ENCODE data around the gene GPR156.

Gene GPR156

DNA sequence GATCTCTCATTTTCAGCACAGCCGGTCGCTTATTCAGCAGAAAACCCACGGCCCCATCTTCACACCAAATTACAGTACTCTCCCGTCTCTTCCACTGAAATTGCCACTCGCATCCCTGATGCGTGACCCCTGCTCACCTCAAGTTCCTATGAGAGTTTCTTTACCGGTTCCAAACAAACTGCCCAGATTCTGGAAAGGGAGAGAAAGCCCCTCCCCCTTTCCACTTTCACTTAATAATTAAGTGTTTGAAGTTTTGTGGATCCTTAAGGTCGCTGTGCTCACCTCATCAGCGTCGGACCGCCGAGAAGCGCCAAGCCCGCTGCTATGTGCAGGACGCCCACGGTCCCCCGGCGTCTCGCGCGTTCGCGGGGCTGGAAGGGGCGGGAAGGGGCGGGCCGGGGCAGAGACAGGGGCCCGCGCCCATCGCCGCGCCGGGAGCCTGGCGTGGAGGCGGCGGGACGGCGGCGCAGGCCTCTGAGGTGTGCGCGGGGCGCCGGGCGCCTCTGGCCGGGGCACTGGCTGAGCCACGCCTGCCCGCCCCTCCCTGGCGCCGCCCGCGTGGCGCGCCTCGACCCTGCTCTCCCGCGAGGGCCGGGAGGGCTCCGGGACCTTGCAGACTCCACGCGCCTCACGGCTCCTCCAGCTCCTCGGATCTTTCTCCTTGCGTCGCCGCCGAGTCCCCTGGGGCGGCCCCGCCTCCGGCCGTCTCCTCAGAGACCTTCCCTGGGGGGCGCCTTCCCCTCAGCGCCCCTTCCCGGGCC lies at the start of gene GPR156:
TSS of gene GPR156 (minus strand) at position 476 of the 761 bp plus-strand sequence. CDS start 41,124 bp downstream, outside the sequence.
- H3K4me3 ChIP-seq (ENCODE audit: insufficient read depth, low read length, poor library complexity, severe bottlenecking): no peak within 1 kb of the TSS
- no peaks in the 10 kb centered on the region for H3F3A ChIP-seq (ENCODE audit: insufficient read depth)
- no peaks in the 10 kb centered on the region for H3K9me2 ChIP-seq (replicated peaks; ENCODE audit: insufficient read depth, low read length)
- no peak within 1 kb of the TSS for H2AFZ ChIP-seq (ENCODE audit: low read depth, low read length, severe bottlenecking)
- H4K20me1 ChIP-seq (ENCODE audit: low read depth, low read length): no peaks in the 10 kb centered on the region
- H3K27ac ChIP-seq (ENCODE audit: low read depth, low read length): no peak within 1 kb of the TSS
- H3K27me3 ChIP-seq (ENCODE audit: low read length): no peaks in the 10 kb centered on the region
- no peak within 1 kb of the TSS for H3K9ac ChIP-seq (ENCODE audit: low read length)
- H3K4me2 ChIP-seq (ENCODE audit: low read depth, low read length, poor library complexity, severe bottlenecking): no peak within 1 kb of the TSS
- no peaks in the 10 kb centered on the region for H3K79me2 ChIP-seq (ENCODE audit: insufficient read depth, low read length)
- no peak for TF ChIP-seq EZH2phosphoT487 (conservative IDR thresholded peaks at IDR 0.05; ENCODE audit: low read length)
- TF ChIP-seq, protein P1, sequence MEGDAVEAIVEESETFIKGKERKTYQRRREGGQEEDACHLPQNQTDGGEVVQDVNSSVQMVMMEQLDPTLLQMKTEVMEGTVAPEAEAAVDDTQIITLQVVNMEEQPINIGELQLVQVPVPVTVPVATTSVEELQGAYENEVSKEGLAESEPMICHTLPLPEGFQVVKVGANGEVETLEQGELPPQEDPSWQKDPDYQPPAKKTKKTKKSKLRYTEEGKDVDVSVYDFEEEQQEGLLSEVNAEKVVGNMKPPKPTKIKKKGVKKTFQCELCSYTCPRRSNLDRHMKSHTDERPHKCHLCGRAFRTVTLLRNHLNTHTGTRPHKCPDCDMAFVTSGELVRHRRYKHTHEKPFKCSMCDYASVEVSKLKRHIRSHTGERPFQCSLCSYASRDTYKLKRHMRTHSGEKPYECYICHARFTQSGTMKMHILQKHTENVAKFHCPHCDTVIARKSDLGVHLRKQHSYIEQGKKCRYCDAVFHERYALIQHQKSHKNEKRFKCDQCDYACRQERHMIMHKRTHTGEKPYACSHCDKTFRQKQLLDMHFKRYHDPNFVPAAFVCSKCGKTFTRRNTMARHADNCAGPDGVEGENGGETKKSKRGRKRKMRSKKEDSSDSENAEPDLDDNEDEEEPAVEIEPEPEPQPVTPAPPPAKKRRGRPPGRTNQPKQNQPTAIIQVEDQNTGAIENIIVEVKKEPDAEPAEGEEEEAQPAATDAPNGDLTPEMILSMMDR (IDR thresholded peaks at IDR 0.05; ENCODE audit: insufficient read depth, low read length, poor library complexity, severe bottlenecking): no peak
- no peaks in the 10 kb centered on the region for H3K9me3 ChIP-seq (ENCODE audit: insufficient read depth, low read length)
- no peaks in the 10 kb centered on the region for H3K36me3 ChIP-seq (ENCODE audit: low read length)

DNA sequence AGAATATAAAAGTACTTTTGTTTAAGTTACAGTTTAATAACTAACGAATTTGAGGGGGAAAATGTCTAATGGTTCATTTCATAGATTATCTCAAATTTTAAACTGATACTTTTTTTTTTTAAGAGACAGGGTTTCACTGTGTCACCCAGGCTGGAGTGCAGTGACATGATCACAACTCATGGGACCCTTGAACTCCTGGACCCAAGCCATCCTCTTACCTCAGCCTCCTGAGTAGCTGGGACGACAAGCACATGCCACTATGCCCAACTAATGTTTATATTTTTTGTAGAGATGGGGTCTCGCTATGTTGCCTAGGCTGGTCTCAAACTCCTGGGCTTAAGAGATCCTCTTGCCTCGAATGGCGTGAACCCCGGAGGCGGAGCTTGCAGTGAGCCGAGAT lies 47.6 kb upstream of the GPR156 start:
- Histone ChIP-seq H4K20me1 (ENCODE audit: low read depth, low read length) (peaks cover 14% of the 10 kb centered on the region), H3K36me3 (ENCODE audit: low read length) (peaks cover 46% of the 10 kb centered on the region), H3K9me3 (ENCODE audit: insufficient read depth, low read length) (no peaks in the 10 kb centered on the region), H3K4me3 (ENCODE audit: insufficient read depth, low read length, poor library complexity, severe bottlenecking) (no peak overlapping the region), H3K9me2 (replicated peaks; ENCODE audit: insufficient read depth, low read length) (no peaks in the 10 kb centered on the region), H3K4me2 (ENCODE audit: low read depth, low read length, poor library complexity, severe bottlenecking) (no peak overlapping the region), H2AFZ (ENCODE audit: low read depth, low read length, severe bottlenecking) (no peak overlapping the region), H3K27me3 (ENCODE audit: low read length) (no peaks in the 10 kb centered on the region), H3F3A (ENCODE audit: insufficient read depth) (no peaks in the 10 kb centered on the region; the same call in 1 of the 2 replicates), H3K9ac (ENCODE audit: low read length) (no peak overlapping the region), H3K79me2 (ENCODE audit: insufficient read depth, low read length) (peaks cover 30% of the 10 kb centered on the region), H3K27ac (ENCODE audit: low read depth, low read length) (no peak overlapping the region)
- no peak for TF ChIP-seq EZH2phosphoT487 (conservative IDR thresholded peaks at IDR 0.05; ENCODE audit: low read length)
- TF ChIP-seq, protein P1 (IDR thresholded peaks at IDR 0.05; ENCODE audit: insufficient read depth, low read length, poor library complexity, severe bottlenecking): no peak

DNA sequence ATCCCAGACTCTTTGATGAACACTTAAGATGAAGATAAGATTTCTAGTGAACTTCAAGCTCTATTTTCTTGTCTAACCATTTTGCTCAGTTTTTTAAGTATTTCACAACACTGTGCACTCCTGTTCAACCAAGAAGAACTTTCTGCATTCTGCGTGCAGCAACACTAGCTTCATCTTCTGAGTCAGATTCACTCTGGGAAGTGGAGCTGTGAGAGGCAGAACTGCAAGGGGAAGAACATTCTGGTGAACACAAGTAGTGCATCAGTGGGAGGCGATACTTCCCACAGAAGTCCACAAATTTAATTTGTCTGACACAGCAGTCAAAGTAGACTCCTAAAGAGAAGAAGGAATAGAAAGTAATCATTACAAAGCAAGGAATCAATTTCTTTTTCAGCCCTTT lies 46.1 kb upstream of the GPR156 start:
- Histone ChIP-seq H3K79me2 (ENCODE audit: insufficient read depth, low read length) (peaks cover 16% of the 10 kb centered on the region), H3K9ac (ENCODE audit: low read length) (no peak overlapping the region), H4K20me1 (ENCODE audit: low read depth, low read length) (peaks cover 10% of the 10 kb centered on the region), H3F3A (ENCODE audit: insufficient read depth) (no peaks in the 10 kb centered on the region; the same call in 1 of the 2 replicates), H3K9me3 (ENCODE audit: insufficient read depth, low read length) (no peaks in the 10 kb centered on the region), H3K36me3 (ENCODE audit: low read length) (peaks cover 49% of the 10 kb centered on the region), H3K4me3 (ENCODE audit: insufficient read depth, low read length, poor library complexity, severe bottlenecking) (no peak overlapping the region), H3K27ac (ENCODE audit: low read depth, low read length) (no peak overlapping the region), H3K9me2 (replicated peaks; ENCODE audit: insufficient read depth, low read length) (no peaks in the 10 kb centered on the region), H3K4me2 (ENCODE audit: low read depth, low read length, poor library complexity, severe bottlenecking) (no peak overlapping the region), H2AFZ (ENCODE audit: low read depth, low read length, severe bottlenecking) (no peak overlapping the region), H3K27me3 (ENCODE audit: low read length) (no peaks in the 10 kb centered on the region)
- TF ChIP-seq EZH2phosphoT487 (conservative IDR thresholded peaks at IDR 0.05; ENCODE audit: low read length): no peak
- TF ChIP-seq, protein P1 (IDR thresholded peaks at IDR 0.05; ENCODE audit: insufficient read depth, low read length, poor library complexity, severe bottlenecking): no peak
